HG02623 (cell line): ENCODE results near the gene MDH1B.
"Not testable (repeated sequence)": the region's sequence is repeated elsewhere in the genome, so short reads cannot be mapped to it uniquely, and the experiment has no call there.

ENCODE experiments used
- ATAC-seq: cut with Tn5 transposase; IDR thresholded peaks from one replicate; pipeline ENCODE4 v1.9.1; 2021; ENCODE audit warnings: moderate library complexity; ENCODE audit not compliant: unreplicated experiment

The MDH1B gene

DNA sequence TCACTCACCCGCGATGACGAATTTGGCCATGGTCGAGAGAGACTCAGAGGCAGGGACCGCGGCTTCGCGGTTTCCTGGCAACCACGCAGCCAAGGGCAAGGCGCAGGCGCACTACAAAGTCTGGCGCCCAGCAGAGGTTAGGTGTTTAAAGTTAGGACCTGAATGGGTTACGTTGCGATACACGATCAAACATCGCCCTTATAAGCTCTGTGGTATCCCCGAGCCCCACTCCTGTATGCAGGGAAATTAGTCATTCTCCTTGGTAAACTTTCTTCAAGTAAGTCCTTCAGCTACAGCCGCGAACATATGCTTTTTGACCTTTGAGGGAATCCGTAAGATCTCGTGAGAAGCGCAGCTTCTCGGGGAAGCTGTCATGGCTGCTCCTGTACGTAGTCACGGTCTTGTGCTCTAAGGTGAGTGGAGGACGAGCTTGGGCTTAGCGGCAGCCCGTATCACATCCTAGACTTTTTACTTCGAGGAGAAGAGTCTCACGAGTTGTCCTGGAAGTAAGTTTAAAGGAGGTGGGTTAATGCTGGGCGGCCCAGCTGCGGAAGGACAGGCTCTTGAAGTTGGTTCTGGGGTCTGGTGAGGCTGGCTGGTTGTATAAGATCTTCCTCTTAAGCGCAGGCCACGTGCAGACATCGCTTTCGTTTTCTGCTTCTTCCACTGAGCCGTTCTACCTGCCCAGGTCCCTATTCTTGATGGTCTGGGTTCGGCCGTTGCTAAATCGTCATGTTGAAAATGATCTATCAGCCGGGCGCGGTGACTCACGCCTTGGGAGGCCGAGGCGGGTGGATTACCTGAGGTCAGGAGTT, at the start of gene MDH1B, which contains the start of gene FASTKD2:
TSS of gene MDH1B (minus strand) at position 87 of the 815 bp plus-strand sequence. CDS start at position 30, 57 bp downstream.
TSS of gene FASTKD2 (plus strand) at position 365 of the 815 bp plus-strand sequence. CDS start 1,088 bp downstream, outside the sequence.
- peak; percentile 93 for ATAC-seq

DNA sequence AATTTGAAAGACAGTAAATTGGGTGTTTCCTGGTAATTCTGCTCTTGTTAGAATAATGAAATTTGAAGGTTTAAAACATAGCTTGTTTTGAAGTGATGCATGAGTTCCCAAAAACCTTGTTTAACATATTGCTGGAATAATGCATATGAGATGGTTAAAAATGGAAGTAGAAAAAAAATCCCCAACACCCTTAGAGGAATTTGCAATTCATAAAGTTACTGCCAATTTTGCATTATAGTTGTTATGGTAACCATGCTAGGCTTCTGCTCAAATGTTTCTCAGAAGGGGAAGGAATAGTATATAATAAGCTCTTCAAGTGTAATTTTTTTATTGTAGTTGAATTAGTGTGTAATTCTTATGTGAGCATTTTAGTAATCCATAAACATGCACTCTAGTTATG, 49.4 kb upstream of the MDH1B start:
- no peak for ATAC-seq

GRCh38 chr2:206812471-206812870, 47.3 kb upstream of the MDH1B start:
- not testable (repeated sequence) for ATAC-seq

GRCh38 chr2:206807624-206808023, 42.5 kb upstream of the MDH1B start:
- ATAC-seq, result not testable (repeated sequence)

GRCh38 chr2:206805887-206806607, 40.9 kb upstream of the MDH1B start:
- ATAC-seq, result no peak

- ATAC-seq, result no peak
These were observed 39.2 kb upstream of the MDH1B start for GRCh38 chr2:206804326-206804725.

GRCh38 chr2:206802654-206803514, 37.8 kb upstream of the MDH1B start:
- no peak for ATAC-seq

GRCh38 chr2:206801418-206802189, 36.5 kb upstream of the MDH1B start:
- no peak for ATAC-seq

GRCh38 chr2:206800506-206801417, 35.6 kb upstream of the MDH1B start:
- peak; percentile 56 for ATAC-seq

GRCh38 chr2:206799083-206799482, 34.0 kb upstream of the MDH1B start:
- no peak for ATAC-seq

- ATAC-seq, result peak; percentile 45
These were observed 32.9 kb upstream of the MDH1B start for GRCh38 chr2:206798000-206798399.

- no peak for ATAC-seq
These were observed 32.2 kb upstream of the MDH1B start for GRCh38 chr2:206797376-206797775.

- no peak for ATAC-seq
These were observed 27.5 kb upstream of the MDH1B start for GRCh38 chr2:206792645-206793044.

GRCh38 chr2:206790311-206790935, 25.3 kb upstream of the MDH1B start:
- no peak for ATAC-seq

DNA sequence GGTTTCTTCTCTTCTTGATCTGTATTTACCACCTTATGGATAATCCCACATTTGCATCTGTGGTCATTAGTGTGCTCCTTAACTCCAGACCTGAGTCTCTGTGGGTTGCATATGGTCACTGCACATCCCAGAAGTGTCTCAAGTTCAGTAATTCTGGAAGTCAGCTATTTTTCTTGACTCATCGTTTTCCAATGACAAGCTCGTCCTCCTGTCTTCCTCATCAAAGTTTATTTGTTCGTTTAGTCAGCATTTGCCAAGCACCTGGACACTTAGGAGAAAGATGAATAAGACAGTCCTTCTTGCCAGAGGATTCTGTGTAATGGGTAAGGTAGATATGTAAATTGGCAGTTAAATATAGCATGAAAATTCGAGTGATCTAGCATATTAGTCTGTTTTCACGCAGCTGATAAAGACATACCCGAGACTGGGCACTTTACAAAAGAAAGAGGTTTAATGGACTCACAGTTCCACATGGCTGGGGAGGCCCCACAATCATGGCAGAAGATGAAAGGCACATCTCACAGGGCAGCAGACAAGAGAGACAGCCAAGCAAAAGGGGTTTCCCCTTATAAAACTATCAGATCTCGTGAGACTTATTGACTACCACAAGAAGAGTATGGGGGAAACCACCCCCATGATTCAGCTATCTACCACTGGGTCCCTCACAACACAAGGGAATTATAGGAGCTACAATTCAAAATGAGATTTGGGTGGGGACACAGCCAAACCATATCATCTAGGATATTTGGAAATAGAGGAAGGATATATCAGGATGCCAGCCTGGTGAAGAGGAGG, 19.6 kb upstream of the MDH1B start:
- ATAC-seq, result no peak

GRCh38 chr2:206783718-206784117, 18.6 kb upstream of the MDH1B start:
- no peak for ATAC-seq

DNA sequence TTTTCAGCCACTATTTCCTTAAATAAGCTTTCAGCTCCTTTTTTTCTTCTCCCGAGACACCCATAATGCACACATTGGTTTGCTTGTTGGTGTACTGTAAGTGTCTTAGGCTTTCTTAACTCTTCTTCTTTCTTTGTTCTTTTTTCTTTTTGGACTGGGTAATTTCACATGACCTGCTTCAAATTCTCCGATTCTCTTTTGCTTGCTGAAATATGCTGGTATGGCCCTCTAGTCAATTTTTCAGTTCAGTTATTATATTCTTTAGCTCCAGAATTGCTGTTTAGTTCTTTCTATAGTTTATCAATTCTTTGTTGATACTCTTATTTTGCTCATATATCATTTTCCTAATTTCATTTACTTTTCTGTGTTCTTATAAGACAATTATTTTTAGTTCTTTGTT, 15.5 kb upstream of the MDH1B start:
- ATAC-seq, result no peak

DNA sequence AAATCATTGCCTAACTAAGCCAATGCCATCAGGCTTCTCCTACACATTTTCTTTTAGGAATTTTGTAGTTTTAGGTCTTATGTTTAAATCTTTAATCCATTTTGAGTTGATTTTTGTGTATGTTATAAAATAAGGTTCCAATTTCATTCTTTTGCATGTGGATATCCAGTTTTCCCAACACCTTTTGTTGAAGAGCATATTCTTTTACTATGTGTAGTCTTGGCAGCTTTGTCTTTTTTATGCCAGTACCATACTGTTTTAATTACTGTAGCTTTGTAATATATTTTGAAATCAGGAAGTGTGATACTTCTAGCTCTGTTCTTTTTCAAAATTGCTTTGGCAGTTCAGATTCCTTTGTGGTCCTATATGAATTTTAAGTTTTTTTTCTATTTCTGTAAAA, 11.3 kb upstream of the MDH1B start:
- ATAC-seq, result no peak
